Fibroblast of skin of right quadriceps (primary cell): ENCODE results near the gene VTCN1.
A peak's percentile ranks its signal among the peaks of the same experiment; 100 is the strongest.
"Not testable (repeated sequence)": the region's sequence is repeated elsewhere in the genome, so short reads cannot be mapped to it uniquely, and the experiment has no call there.

ENCODE experiments used
- DNase-seq: peaks from one replicate; pipeline ENCODE4 v3.0.0-alpha.2; 2013

The VTCN1 gene

GRCh38 chr1:117162816-117163215, 47.9 kb downstream of the VTCN1 start:
- DNase-seq: no peak

- DNase-seq: no peak
Observed at GRCh38 chr1:117161887-117162286, 48.8 kb downstream of the VTCN1 start.

GRCh38 chr1:117151305-117151704, 59.4 kb downstream of the VTCN1 start:
- DNase-seq: not testable (repeated sequence)

- no peak for DNase-seq
Observed at GRCh38 chr1:117150316-117150715, 60.4 kb downstream of the VTCN1 start.

GRCh38 chr1:117147856-117148588, 62.7 kb downstream of the VTCN1 start:
- DNase-seq: peak; percentile 45

GRCh38 chr1:117147341-117147831, 63.3 kb downstream of the VTCN1 start:
- DNase-seq: no peak

GRCh38 chr1:117146575-117147340, 64.0 kb downstream of the VTCN1 start:
- DNase-seq: peak; percentile 96

GRCh38 chr1:117146072-117146471, 64.7 kb downstream of the VTCN1 start:
- no peak for DNase-seq

- DNase-seq: no peak
Observed at GRCh38 chr1:117143871-117144270, 66.9 kb downstream of the VTCN1 start.

- DNase-seq: no peak
Observed at GRCh38 chr1:117143172-117143571, 67.6 kb downstream of the VTCN1 start.

GRCh38 chr1:117142200-117142599, 68.5 kb downstream of the VTCN1 start:
- DNase-seq: peak; percentile 89

- no peak for DNase-seq
Observed at GRCh38 chr1:117138561-117138960, 72.2 kb downstream of the VTCN1 start.

- no peak for DNase-seq
Observed at GRCh38 chr1:117138106-117138505, 72.6 kb downstream of the VTCN1 start.

- DNase-seq: no peak
Observed at GRCh38 chr1:117137281-117137855, 73.4 kb downstream of the VTCN1 start.

GRCh38 chr1:117136749-117137148, 74.0 kb downstream of the VTCN1 start:
- DNase-seq: no peak

- DNase-seq: no peak
Observed at GRCh38 chr1:117135329-117135728, 75.4 kb downstream of the VTCN1 start.

- DNase-seq: no peak
Observed at GRCh38 chr1:117130526-117130925, 80.2 kb downstream of the VTCN1 start.

- peak; percentile 52 for DNase-seq
Observed at GRCh38 chr1:117128323-117129079, 82.2 kb downstream of the VTCN1 start.

GRCh38 chr1:117127795-117128194, 82.9 kb downstream of the VTCN1 start:
- no peak for DNase-seq

- DNase-seq: no peak
Observed at GRCh38 chr1:117124661-117125060, 86.1 kb downstream of the VTCN1 start.

GRCh38 chr1:117123274-117123673, 87.5 kb downstream of the VTCN1 start:
- no peak for DNase-seq

- no peak for DNase-seq
Observed at GRCh38 chr1:117122330-117123025, 88.2 kb downstream of the VTCN1 start.
